Activated naive CD8-positive, alpha-beta T cell (primary cell): ENCODE measurements around the gene CRYBA1.
A peak's percentile ranks its signal among the peaks of the same experiment; 100 is the strongest.

Experiments
- H3K27ac Mint-ChIP-seq: one replicate; pipeline ENCODE4 v1.8.0; 2021; ENCODE audit warnings: mixed read lengths
- H3K27me3 Mint-ChIP-seq: one replicate; pipeline ENCODE4 v1.8.0; 2021; ENCODE audit warnings: mixed read lengths
- H3K36me3 Mint-ChIP-seq: one replicate; pipeline ENCODE4 v1.8.0; 2021; ENCODE audit warnings: mixed read lengths
- H3K4me1 Mint-ChIP-seq: one replicate; pipeline ENCODE4 v1.8.0; 2021; ENCODE audit warnings: low read depth, mixed read lengths
- H3K4me3 Mint-ChIP-seq: one replicate; pipeline ENCODE4 v1.8.0; 2021; ENCODE audit warnings: mild to moderate bottlenecking, mixed read lengths
- H3K9me3 Mint-ChIP-seq: one replicate; pipeline ENCODE4 v1.8.0; 2021; ENCODE audit warnings: low read depth, mixed read lengths

The CRYBA1 gene

GRCh38 chr17:29289852-29290251, 43.2 kb downstream of the CRYBA1 start:
- no peaks in the 10 kb centered on the region for H3K9me3 Mint-ChIP-seq
- peak overlapping the region; percentile 36 for H3K27ac Mint-ChIP-seq
- H3K27me3 Mint-ChIP-seq = no peaks in the 10 kb centered on the region
- peak overlapping the region; percentile 64 for H3K4me3 Mint-ChIP-seq
- peaks cover 60% of the 10 kb centered on the region for H3K4me1 Mint-ChIP-seq
- H3K36me3 Mint-ChIP-seq = peaks cover 9% of the 10 kb centered on the region

GRCh38 chr17:29291163-29291752, 44.6 kb downstream of the CRYBA1 start:
- Mint-ChIP-seq H3K4me1 (peaks cover 55% of the 10 kb centered on the region), H3K36me3 (peaks cover 7% of the 10 kb centered on the region), H3K27me3 (no peaks in the 10 kb centered on the region), H3K4me3 (peak overlapping the region; percentile 92), H3K9me3 (no peaks in the 10 kb centered on the region), H3K27ac (peak overlapping the region; percentile 94)

GRCh38 chr17:29292071-29292991, 45.7 kb downstream of the CRYBA1 start:
- Mint-ChIP-seq H3K27ac (peak overlapping the region; percentile 94), H3K36me3 (peaks cover 4% of the 10 kb centered on the region), H3K4me1 (peaks cover 45% of the 10 kb centered on the region), H3K9me3 (no peaks in the 10 kb centered on the region), H3K27me3 (no peaks in the 10 kb centered on the region), H3K4me3 (peak overlapping the region; percentile 100)

- Mint-ChIP-seq H3K27me3 (no peaks in the 10 kb centered on the region), H3K36me3 (peaks cover 2% of the 10 kb centered on the region), H3K27ac (peak overlapping the region; percentile 99), H3K4me3 (peak overlapping the region; percentile 100), H3K9me3 (no peaks in the 10 kb centered on the region), H3K4me1 (peaks cover 36% of the 10 kb centered on the region)
These were observed 46.6 kb downstream of the CRYBA1 start for GRCh38 chr17:29292992-29293889.

GRCh38 chr17:29293890-29294579, 47.4 kb downstream of the CRYBA1 start, which contains the start of gene NUFIP2:
Gene NUFIP2 (minus strand): TSS chr17:29294148. CDS start chr17:29294059, 89 bp downstream.
- H3K4me3 Mint-ChIP-seq = peak within 1 kb of the TSS; percentile 100
- H3K9me3 Mint-ChIP-seq = no peaks in the 10 kb centered on the region
- no peaks in the 10 kb centered on the region for H3K27me3 Mint-ChIP-seq
- no peaks in the 10 kb centered on the region for H3K36me3 Mint-ChIP-seq
- peak within 1 kb of the TSS; percentile 99 for H3K27ac Mint-ChIP-seq
- peaks cover 29% of the 10 kb centered on the region for H3K4me1 Mint-ChIP-seq

- H3K4me3 Mint-ChIP-seq = peak overlapping the region; percentile 100
- no peaks in the 10 kb centered on the region for H3K9me3 Mint-ChIP-seq
- H3K27ac Mint-ChIP-seq = peak overlapping the region; percentile 99
- H3K36me3 Mint-ChIP-seq = no peaks in the 10 kb centered on the region
- H3K27me3 Mint-ChIP-seq = no peaks in the 10 kb centered on the region
- peaks cover 24% of the 10 kb centered on the region for H3K4me1 Mint-ChIP-seq
These were observed 47.9 kb downstream of the CRYBA1 start for GRCh38 chr17:29294580-29294900.

GRCh38 chr17:29295420-29295819, 48.8 kb downstream of the CRYBA1 start:
- H3K9me3 Mint-ChIP-seq = no peaks in the 10 kb centered on the region
- peak overlapping the region; percentile 64 for H3K27ac Mint-ChIP-seq
- H3K4me1 Mint-ChIP-seq = peaks cover 22% of the 10 kb centered on the region
- H3K4me3 Mint-ChIP-seq = peak overlapping the region; percentile 62
- H3K36me3 Mint-ChIP-seq = no peaks in the 10 kb centered on the region
- no peaks in the 10 kb centered on the region for H3K27me3 Mint-ChIP-seq

GRCh38 chr17:29299031-29299430, 52.4 kb downstream of the CRYBA1 start:
- Mint-ChIP-seq H3K36me3 (no peaks in the 10 kb centered on the region), H3K4me3 (no peak overlapping the region), H3K27ac (no peak overlapping the region), H3K9me3 (no peaks in the 10 kb centered on the region), H3K27me3 (no peaks in the 10 kb centered on the region), H3K4me1 (peaks cover 10% of the 10 kb centered on the region)

GRCh38 chr17:29303386-29303785, 56.7 kb downstream of the CRYBA1 start:
- H3K4me3 Mint-ChIP-seq = no peak overlapping the region
- H3K4me1 Mint-ChIP-seq = peaks cover 3% of the 10 kb centered on the region
- no peaks in the 10 kb centered on the region for H3K27me3 Mint-ChIP-seq
- H3K9me3 Mint-ChIP-seq = no peaks in the 10 kb centered on the region
- H3K36me3 Mint-ChIP-seq = no peaks in the 10 kb centered on the region
- H3K27ac Mint-ChIP-seq = no peak overlapping the region
